Mucosa of rectum (tissue), 2 donors: ENCODE data around the gene EXOSC7.

Source experiments
- H3K27ac ChIP-seq, 2 donors: one replicate each; pipeline ENCODE4 v1.7.0; 2013; ENCODE audit warnings: inconsistent platforms in 2 of 2, low read depth in 2 of 2, low read length in 2 of 2
- H3K27me3 ChIP-seq, 2 donors: one replicate each; pipeline ENCODE4 v1.7.0; 2013; ENCODE audit warnings: low read length in 2 of 2; ENCODE audit not compliant: control insufficient read depth in 2 of 2, insufficient read depth in 2 of 2
- H3K36me3 ChIP-seq, 2 donors: one replicate each; pipeline ENCODE4 v1.7.0; 2013; ENCODE audit warnings: low read length in 2 of 2; ENCODE audit not compliant: control insufficient read depth in 2 of 2, insufficient read depth in 2 of 2
- H3K4me1 ChIP-seq, 2 donors: one replicate each; pipeline ENCODE4 v1.7.0; 2013; ENCODE audit warnings: low read length in 2 of 2, mild to moderate bottlenecking in 1 of 2; ENCODE audit not compliant: control insufficient read depth in 2 of 2, insufficient read depth in 2 of 2
- H3K4me3 ChIP-seq, 2 donors: one replicate each; pipeline ENCODE4 v1.7.0; 2013; ENCODE audit warnings: low read length in 2 of 2
- H3K9ac ChIP-seq, 2 donors: one replicate each; pipeline ENCODE4 v1.7.0; 2013; ENCODE audit warnings: low read length in 2 of 2, low read depth in 1 of 2, mild to moderate bottlenecking in 1 of 2
- H3K9me3 ChIP-seq, 2 donors: one replicate each; pipeline ENCODE4 v1.7.0; 2013; ENCODE audit warnings: low read length in 2 of 2; ENCODE audit not compliant: control insufficient read depth in 2 of 2
- donor health status: healthy.
- donor health status: Normal muscosa, but diverticular disease.

EXOSC7 gene

GRCh38 chr3:44960387-44961026 lies 15.5 kb upstream of the EXOSC7 start:
- Histone ChIP-seq H3K9ac (no peak overlapping the region), H3K36me3 (peaks cover 14 to 26% of the 10 kb centered on the region in 2 donors), H3K9me3 (no peaks in the 10 kb centered on the region), H3K27ac (no peak overlapping the region), H3K4me3 (no peak overlapping the region), H3K27me3 (no peaks in the 10 kb centered on the region), H3K4me1 (no peaks in the 10 kb centered on the region)

GRCh38 chr3:44961888-44962287 lies 14.2 kb upstream of the EXOSC7 start:
- Histone ChIP-seq H3K9me3 (no peaks in the 10 kb centered on the region), H3K27ac (no peak overlapping the region), H3K27me3 (no peaks in the 10 kb centered on the region), H3K4me1 (peaks cover 0 to under 1% of the 10 kb centered on the region in 2 donors), H3K4me3 (no peak overlapping the region), H3K9ac (no peak overlapping the region), H3K36me3 (peaks cover 11 to 23% of the 10 kb centered on the region in 2 donors)

- Histone ChIP-seq H3K9ac (no peak overlapping the region), H3K9me3 (no peaks in the 10 kb centered on the region), H3K4me3 (no peak overlapping the region), H3K36me3 (peaks cover 5 to 18% of the 10 kb centered on the region in 2 donors), H3K27ac (no peak overlapping the region), H3K27me3 (no peaks in the 10 kb centered on the region), H3K4me1 (peaks cover 3 to 6% of the 10 kb centered on the region in 2 donors)
Observed at GRCh38 chr3:44962621-44963393, 13.2 kb upstream of the EXOSC7 start.

DNA sequence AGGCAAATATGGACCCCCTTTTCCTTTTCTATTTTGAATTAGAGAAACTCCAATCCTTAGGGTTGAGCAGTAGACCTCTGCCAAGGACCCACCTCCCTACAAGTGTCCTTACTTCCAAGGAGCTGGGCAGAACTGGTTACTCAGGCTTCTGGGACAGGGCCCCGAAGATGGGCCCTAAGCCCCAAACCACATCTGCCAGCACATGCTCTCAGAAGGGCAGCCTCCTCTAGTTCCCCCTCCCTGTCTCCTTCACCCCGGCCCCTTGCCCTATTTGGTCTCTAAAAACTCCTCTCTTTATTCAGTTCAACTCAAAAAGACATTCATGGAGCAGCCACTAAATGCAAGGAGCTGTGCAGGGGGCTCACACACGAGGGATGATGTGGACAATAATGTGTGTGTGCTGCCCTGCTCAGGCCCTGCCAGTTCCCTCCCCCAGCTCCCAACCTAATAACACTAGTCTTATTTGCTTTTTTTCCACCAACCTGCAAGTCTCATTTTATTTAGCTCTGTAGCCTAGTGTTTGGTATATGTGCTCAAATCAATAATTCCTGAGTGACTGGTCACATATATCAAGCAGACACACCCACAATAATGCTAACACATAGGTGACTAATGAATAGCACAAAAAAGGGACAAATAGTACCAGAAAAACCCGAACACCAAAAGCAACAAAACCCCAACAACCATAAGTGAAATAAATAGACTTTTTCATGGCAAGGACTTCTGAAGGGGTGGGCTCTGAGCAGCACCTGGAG lies 12.3 kb upstream of the EXOSC7 start:
- Histone ChIP-seq H3K27ac (no peak overlapping the region), H3K36me3 (peaks cover 3 to 10% of the 10 kb centered on the region in 2 donors), H3K9ac (no peak overlapping the region), H3K4me3 (no peak overlapping the region), H3K9me3 (no peaks in the 10 kb centered on the region), H3K27me3 (no peaks in the 10 kb centered on the region), H3K4me1 (peaks cover 3 to 11% of the 10 kb centered on the region in 2 donors)

DNA sequence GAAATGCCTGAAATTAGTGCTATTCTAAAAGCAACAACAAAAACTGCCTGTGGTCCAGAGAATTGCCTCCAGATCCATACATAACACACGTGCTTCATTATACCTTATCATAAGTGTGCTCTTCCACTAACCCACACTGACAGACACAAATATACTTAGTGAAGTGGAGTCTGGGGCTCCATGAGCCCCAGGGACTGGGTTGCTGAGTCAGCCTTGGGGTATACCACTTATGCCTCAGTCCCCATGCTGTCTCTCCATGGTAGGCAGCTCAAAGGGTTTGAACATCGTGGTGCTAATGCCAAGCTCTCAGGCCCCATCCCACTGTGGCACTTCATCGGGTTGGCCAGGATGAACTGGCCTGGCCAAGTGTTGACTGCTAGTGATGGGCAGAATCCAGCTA lies 10.9 kb upstream of the EXOSC7 start:
- no peak overlapping the region for H3K27ac ChIP-seq
- peaks cover 10 to 24% of the 10 kb centered on the region in 2 donors for H3K4me1 ChIP-seq
- peaks cover 0 to 3% of the 10 kb centered on the region in 2 donors for H3K36me3 ChIP-seq
- no peak overlapping the region for H3K9ac ChIP-seq
- no peaks in the 10 kb centered on the region for H3K9me3 ChIP-seq
- H3K4me3 ChIP-seq = no peak overlapping the region
- H3K27me3 ChIP-seq = no peaks in the 10 kb centered on the region

- peaks cover 23 to 36% of the 10 kb centered on the region in 2 donors for H3K4me1 ChIP-seq
- H3K9ac ChIP-seq = peak overlapping the region in 1 of 2 donors; percentile 44
- no peaks in the 10 kb centered on the region for H3K27me3 ChIP-seq
- no peak overlapping the region for H3K4me3 ChIP-seq
- H3K9me3 ChIP-seq = no peaks in the 10 kb centered on the region
- no peaks in the 10 kb centered on the region for H3K36me3 ChIP-seq
- H3K27ac ChIP-seq = peak overlapping the region; percentile 44 to 84
Observed at GRCh38 chr3:44966795-44967278, 9.2 kb upstream of the EXOSC7 start.

DNA sequence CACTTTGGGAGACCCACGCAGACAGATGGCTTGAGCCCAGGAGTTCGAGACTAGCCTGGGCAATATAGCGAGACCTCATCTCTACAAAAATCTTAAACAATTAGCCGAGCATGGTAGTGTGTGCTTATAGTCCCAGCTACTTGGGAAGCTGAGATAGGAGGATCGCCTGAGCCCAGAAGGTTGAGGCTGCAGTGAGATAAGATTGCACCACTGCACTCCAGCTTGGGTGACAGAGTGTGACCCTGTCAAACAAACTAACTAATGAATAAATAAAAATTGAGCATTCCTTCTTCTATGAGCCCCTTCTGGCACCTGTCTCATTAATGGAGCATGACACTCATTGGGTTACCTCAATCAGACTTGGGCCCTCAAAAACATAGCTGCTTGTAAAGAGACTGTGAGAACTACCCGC lies 7.6 kb upstream of the EXOSC7 start:
- Histone ChIP-seq H3K4me3 (no peak overlapping the region), H3K36me3 (no peaks in the 10 kb centered on the region), H3K9me3 (no peaks in the 10 kb centered on the region), H3K27ac (no peak overlapping the region), H3K4me1 (peaks cover 29 to 46% of the 10 kb centered on the region in 2 donors), H3K27me3 (no peaks in the 10 kb centered on the region), H3K9ac (no peak overlapping the region)

DNA sequence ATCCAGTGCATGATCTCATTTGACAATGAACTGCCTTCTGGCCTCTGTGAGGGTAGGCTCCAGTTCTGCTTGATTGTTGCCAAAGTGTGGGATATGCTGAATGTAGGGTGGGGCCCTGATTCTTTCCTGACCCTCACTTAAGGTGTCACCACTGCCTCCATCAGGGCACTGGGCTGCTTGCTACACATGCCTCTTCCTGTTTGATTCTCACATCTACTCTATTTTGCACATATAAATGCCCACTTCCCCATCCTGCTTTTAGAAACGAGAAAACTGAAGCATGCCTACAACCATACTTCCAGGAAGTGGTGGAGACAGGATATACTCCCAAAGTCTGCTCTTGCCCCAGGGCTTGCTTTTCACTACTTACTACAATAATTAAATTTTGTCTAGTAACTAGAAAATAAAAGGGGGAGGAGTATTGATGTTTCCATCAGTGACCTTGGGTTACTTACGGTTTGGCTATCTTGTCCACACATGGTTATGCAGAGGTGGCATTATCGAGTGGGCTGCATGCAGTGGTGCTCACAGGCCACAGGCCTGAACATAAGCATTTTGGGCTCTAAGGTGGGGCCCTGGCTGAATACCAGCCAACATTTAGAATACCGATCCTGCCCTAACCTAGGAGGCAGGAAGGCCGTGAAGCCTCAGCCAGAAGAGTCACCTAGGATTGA lies 6.8 kb upstream of the EXOSC7 start:
- H3K4me1 ChIP-seq = peaks cover 29 to 52% of the 10 kb centered on the region in 2 donors
- H3K27me3 ChIP-seq = no peaks in the 10 kb centered on the region
- H3K36me3 ChIP-seq = no peaks in the 10 kb centered on the region
- H3K4me3 ChIP-seq = no peak overlapping the region
- H3K9ac ChIP-seq = no peak overlapping the region
- H3K9me3 ChIP-seq = no peaks in the 10 kb centered on the region
- H3K27ac ChIP-seq = no peak overlapping the region

- H3K27ac ChIP-seq = peak overlapping the region in 1 of 2 donors; percentile 39
- peaks cover 32 to 56% of the 10 kb centered on the region in 2 donors for H3K4me1 ChIP-seq
Observed at GRCh38 chr3:44969828-44970179, 6.2 kb upstream of the EXOSC7 start.

More at GRCh38 chr3:44969828-44970179, 6.2 kb upstream of the EXOSC7 start:
- Histone ChIP-seq H3K4me3 (no peak overlapping the region), H3K9me3 (no peaks in the 10 kb centered on the region), H3K36me3 (no peaks in the 10 kb centered on the region), H3K9ac (no peak overlapping the region), H3K27me3 (no peaks in the 10 kb centered on the region)
